HAP-1 (cell line): Measurements from ENCODE around the gene PLCG2.
"Not testable (repeated sequence)": the region's sequence is repeated elsewhere in the genome, so short reads cannot be mapped to it uniquely, and the experiment has no call there.

Experiments used
- DNase-seq, 2 experiments: peaks; one replicate each; pipeline ENCODE4 v3.0.0-alpha.2; 2016 to 2020; ENCODE audit warnings: low spot score in 2 of 2
- H3K27me3 ChIP-seq: fragments of 250-450 bp; sonication (Bioruptor Pico); 2 replicates; pipeline ENCODE4 v1.5.1; 2020; ENCODE audit warnings: low read depth, mild to moderate bottlenecking, moderate library complexity
- H3K36me3 ChIP-seq: fragments of 250-450 bp; sonication (Bioruptor Pico); replicated peaks from 2 replicates; pipeline ENCODE4 v1.5.1; 2020; ENCODE audit warnings: mild to moderate bottlenecking
- H3K4me1 ChIP-seq: fragments of 250-450 bp; sonication (Bioruptor Pico); 2 replicates; pipeline ENCODE4 v1.5.1; 2020; ENCODE audit warnings: mild to moderate bottlenecking
- H3K4me3 ChIP-seq: fragments of 250-450 bp; sonication (Bioruptor Pico); 2 replicates; pipeline ENCODE4 v1.5.1; 2020; ENCODE audit warnings: mild to moderate bottlenecking, moderate library complexity
- H3K9me3 ChIP-seq: fragments of 250-450 bp; sonication (Bioruptor Pico); 2 replicates; pipeline ENCODE4 v1.5.1; 2020; ENCODE audit warnings: mild to moderate bottlenecking, moderate library complexity
- in situ Hi-C: fragments of 300-500 bp; cut with MboI; formaldehyde crosslinking; loops from 3 replicates; pipeline ENCODE4 v1.14.3; 2020; ENCODE audit warnings: low sequenced_read_pairs, inconsistent platforms, mixed read lengths

PLCG2 gene

DNA sequence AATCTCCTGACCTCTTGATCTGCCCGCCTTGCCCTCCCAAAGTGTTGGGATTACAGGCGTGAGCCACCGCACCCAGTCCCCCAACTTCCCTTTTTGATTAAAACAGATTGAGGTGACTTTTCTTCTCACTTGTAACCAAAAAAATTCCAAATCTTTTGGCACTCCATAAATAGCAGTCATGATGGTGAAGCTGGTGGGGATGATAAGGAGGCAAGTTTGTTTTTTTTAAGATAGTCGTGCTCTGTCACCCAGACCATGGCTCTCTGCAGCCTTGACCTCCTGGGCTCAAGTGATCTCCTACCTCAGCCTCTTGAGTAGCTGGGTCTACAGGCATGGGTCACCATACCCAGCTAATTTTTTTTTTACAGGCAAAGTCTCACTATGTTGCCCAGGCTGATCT is 34.7 kb upstream of the PLCG2 start:
- Histone ChIP-seq H3K9me3 (no peaks in the 10 kb centered on the region), H3K4me1 (peaks cover 8% of the 10 kb centered on the region), H3K36me3 (no peaks in the 10 kb centered on the region), H3K4me3 (no peak overlapping the region), H3K27me3 (no peaks in the 10 kb centered on the region)
- DNase-seq, result no peak
- in situ Hi-C loops, result loop anchor here (25.0 kb wide), 1 partner anchor 707 kb away; the partner anchor contains the start of gene ATMIN

GRCh38 chr16:81744911-81745310 is 34.2 kb upstream of the PLCG2 start:
- H3K9me3 ChIP-seq, result no peaks in the 10 kb centered on the region
- in situ Hi-C loops, result loop anchor here (25.0 kb wide), 1 partner anchor 708 kb away; the partner anchor contains the start of gene ATMIN
- no peaks in the 10 kb centered on the region for H3K36me3 ChIP-seq
- no peak for DNase-seq
- no peaks in the 10 kb centered on the region for H3K27me3 ChIP-seq
- no peak overlapping the region for H3K4me3 ChIP-seq
- peaks cover 8% of the 10 kb centered on the region for H3K4me1 ChIP-seq

DNA sequence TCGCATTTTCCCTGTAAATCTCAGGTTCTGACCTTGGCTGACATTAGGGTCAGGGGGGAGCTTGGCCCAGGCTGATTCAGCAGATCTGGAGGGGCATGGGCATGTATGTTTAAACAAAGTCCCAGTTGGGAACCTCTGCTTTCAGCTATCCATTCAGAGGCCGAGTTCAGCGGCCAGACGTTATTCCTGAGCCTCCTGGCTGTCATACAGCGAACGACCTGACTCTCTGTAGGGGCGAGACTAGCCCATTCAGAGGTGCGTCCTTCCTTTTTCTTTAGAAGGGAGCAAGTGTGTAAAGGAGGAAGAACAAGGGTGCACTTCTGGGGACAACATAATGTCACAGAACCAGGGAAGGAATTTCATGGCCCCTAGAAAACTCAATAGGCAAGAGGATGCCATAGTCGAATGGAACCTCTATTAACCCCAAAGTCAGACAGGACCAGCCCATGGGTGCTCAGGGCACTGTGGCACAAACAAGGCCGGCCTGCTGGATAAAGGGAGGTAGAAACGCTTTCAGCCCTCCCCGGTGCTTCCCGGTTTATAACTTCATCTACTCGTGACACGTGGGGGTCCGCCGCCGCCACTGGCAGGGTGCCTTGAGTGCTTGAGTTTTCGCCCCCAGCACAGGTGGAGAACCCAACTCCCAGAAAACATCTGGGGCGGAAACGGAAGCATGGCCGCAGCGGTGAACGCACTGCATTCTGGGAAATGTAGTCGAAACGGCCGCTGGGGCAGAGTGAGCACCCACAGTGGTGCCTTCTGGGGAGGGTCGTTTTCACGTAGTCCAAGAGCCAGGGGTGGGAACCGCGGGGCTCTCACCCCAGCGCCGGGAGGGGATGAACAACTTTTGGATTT is 33.2 kb upstream of the PLCG2 start:
- in situ Hi-C loops, result loop anchor here (25.0 kb wide), 1 partner anchor 709 kb away; the partner anchor contains the start of gene ATMIN
- peak; percentile 52 to 83 for DNase-seq
- peak overlapping the region; percentile 32 for H3K4me3 ChIP-seq
- H3K4me1 ChIP-seq, result peaks cover 8% of the 10 kb centered on the region
- H3K9me3 ChIP-seq, result no peaks in the 10 kb centered on the region
- H3K27me3 ChIP-seq, result no peaks in the 10 kb centered on the region
- no peaks in the 10 kb centered on the region for H3K36me3 ChIP-seq

DNA sequence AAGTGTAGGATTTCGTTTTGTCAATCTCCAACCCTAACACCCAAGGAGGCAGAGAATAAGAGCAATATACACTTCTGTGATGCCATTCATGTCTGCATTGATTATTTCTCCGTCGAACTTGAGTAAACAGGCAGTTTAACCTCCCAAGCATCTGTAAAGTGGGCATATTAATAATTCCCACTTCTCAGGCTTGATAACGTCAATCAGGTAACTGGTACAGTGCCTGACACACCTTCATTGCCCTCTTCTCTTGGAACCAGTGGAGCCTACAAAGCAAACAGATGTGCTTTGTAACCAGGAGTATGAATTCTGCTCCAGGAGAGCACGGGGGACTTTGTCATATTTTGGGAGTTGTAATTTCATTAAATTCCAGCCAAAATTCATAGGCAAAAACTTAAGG is 32.5 kb upstream of the PLCG2 start:
- DNase-seq, result no peak
- in situ Hi-C loops, result loop anchor here (25.0 kb wide), 1 partner anchor 709 kb away; the partner anchor contains the start of gene ATMIN
- H3K27me3 ChIP-seq, result no peaks in the 10 kb centered on the region
- no peaks in the 10 kb centered on the region for H3K9me3 ChIP-seq
- peak overlapping the region; percentile 32 for H3K4me3 ChIP-seq
- no peaks in the 10 kb centered on the region for H3K36me3 ChIP-seq
- H3K4me1 ChIP-seq, result peaks cover 8% of the 10 kb centered on the region

DNA sequence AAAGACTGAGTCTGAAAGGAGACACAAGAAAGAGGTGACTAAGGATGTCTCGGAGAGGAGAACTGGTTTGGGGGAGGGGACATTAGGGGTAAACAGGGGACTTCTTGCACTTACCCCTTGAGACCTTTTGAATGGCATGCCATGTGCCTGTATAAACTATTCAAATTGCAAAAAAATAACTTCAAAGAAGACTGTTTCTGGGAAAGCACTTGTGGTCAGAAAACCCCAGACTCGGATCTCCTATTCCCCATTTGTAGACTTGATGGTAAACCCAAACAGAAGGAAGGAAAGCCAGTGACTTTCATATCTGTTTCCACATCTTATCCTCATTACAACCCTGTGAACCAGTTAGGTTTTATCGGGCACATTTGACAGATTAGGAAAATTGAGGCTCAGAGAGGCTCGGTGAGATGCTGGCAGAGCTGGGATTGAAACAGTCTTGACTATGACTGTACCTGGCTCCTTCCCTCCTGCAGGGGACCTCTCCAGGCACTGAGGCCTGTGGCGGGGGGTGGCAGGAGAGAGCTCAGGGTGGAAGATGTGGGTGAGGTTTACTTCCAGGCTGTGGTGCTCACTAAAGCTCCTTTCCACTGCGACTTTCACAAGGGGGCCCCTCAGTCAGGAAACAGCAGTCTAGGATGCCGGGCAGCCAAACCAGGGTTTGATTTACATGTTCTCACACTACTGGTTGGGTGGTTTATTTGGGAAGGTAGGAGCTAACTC is 30.5 kb upstream of the PLCG2 start:
- Histone ChIP-seq H3K27me3 (no peaks in the 10 kb centered on the region), H3K9me3 (no peaks in the 10 kb centered on the region), H3K4me3 (no peak overlapping the region), H3K36me3 (no peaks in the 10 kb centered on the region), H3K4me1 (peaks cover 8% of the 10 kb centered on the region)
- DNase-seq, result no peak
- in situ Hi-C loops, result loop anchor here (25.0 kb wide), 1 partner anchor 711 kb away; the partner anchor contains the start of gene ATMIN

- in situ Hi-C loops, result no loop called here
- Histone ChIP-seq H3K36me3 (no peaks in the 10 kb centered on the region), H3K4me1 (no peaks in the 10 kb centered on the region; the same call in 1 of the 2 replicates), H3K9me3 (no peaks in the 10 kb centered on the region), H3K4me3 (no peak overlapping the region), H3K27me3 (no peaks in the 10 kb centered on the region)
- DNase-seq, result no peak
These were observed 26.7 kb upstream of the PLCG2 start for GRCh38 chr16:81752225-81752875.

DNA sequence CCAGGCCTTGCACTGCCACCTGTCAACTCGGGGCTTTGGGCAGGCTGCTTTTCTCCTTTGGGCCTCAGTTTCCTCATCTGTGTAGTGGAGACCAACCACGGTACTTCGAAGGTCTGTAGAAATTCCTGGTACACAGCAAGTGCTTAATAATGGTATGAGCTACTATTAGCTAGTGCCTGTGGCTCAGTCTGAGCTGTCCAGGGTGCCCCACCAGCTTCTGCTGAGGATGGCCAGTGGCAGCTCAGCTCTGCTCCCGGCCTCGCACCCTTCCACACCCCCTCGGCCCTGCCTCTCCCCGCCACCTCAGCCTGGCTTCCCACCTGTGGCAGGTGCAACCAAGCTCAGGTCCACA is 26.2 kb upstream of the PLCG2 start:
- H3K36me3 ChIP-seq, result no peaks in the 10 kb centered on the region
- H3K9me3 ChIP-seq, result no peaks in the 10 kb centered on the region
- no peak overlapping the region for H3K4me3 ChIP-seq
- H3K27me3 ChIP-seq, result no peaks in the 10 kb centered on the region
- no peaks in the 10 kb centered on the region; the same call in 1 of the 2 replicates for H3K4me1 ChIP-seq
- in situ Hi-C loops, result no loop called here
- DNase-seq, result no peak

- in situ Hi-C loops, result no loop called here
- Histone ChIP-seq H3K27me3 (no peaks in the 10 kb centered on the region), H3K4me1 (no peaks in the 10 kb centered on the region; the same call in 1 of the 2 replicates)
These were observed 24.2 kb upstream of the PLCG2 start for GRCh38 chr16:81754858-81755257.

GRCh38 chr16:81755915-81756614 is 23.0 kb upstream of the PLCG2 start:
- no peaks in the 10 kb centered on the region; the same call in 1 of the 2 replicates for H3K4me1 ChIP-seq
- H3K36me3 ChIP-seq, result no peaks in the 10 kb centered on the region
- H3K9me3 ChIP-seq, result no peaks in the 10 kb centered on the region
- H3K4me3 ChIP-seq, result no peak overlapping the region
- in situ Hi-C loops, result no loop called here
- H3K27me3 ChIP-seq, result no peaks in the 10 kb centered on the region
- DNase-seq, result no peak

More at GRCh38 chr16:81754858-81755257, 24.2 kb upstream of the PLCG2 start:
- Histone ChIP-seq H3K36me3 (no peaks in the 10 kb centered on the region), H3K9me3 (no peaks in the 10 kb centered on the region), H3K4me3 (no peak overlapping the region)
- DNase-seq, result no peak

DNA sequence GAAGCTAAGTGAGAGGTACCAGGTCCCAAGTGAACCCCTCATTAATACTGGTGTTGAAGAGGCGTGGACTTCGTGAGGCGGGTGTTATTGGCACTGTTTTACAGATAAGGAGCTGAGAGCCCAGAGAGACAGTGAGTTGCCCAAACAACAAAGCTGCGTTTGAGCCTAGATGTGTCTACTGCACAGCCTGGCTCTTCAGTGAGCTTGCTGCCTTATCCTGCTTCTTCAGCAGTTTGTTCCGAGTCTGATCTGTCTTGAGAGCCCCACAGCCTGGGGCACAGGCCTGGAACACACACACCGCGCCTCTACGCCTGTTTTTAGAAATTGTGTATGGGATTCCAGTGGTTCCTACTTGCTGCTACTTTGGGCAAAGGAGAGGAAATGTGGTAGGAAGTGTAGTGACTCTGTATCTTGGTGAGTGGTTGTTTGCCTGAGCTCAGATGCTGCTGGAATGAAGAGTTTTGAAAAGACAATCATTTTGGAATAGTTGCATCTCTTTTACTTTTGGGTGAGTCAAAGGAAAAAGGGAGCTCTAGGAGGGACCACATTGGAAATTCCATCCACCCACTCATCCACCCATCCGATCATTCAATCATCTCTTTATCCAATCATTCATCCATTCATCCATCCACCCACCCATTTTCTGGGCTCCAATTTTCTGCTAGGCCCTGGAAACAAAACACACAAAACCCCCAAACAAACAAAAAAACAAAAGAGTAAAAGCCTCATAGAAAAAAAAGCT is 22.3 kb upstream of the PLCG2 start:
- Histone ChIP-seq H3K9me3 (no peaks in the 10 kb centered on the region), H3K36me3 (no peaks in the 10 kb centered on the region), H3K4me3 (no peak overlapping the region), H3K27me3 (no peaks in the 10 kb centered on the region), H3K4me1 (no peaks in the 10 kb centered on the region)
- in situ Hi-C loops, result no loop called here
- DNase-seq, result no peak

- no peak overlapping the region for H3K4me3 ChIP-seq
- H3K36me3 ChIP-seq, result no peaks in the 10 kb centered on the region
- in situ Hi-C loops, result no loop called here
- no peaks in the 10 kb centered on the region for H3K4me1 ChIP-seq
- no peaks in the 10 kb centered on the region for H3K27me3 ChIP-seq
- no peaks in the 10 kb centered on the region for H3K9me3 ChIP-seq
- no peak for DNase-seq
These were observed 20.7 kb upstream of the PLCG2 start for GRCh38 chr16:81758376-81758775.

- in situ Hi-C loops, DNase-seq, H3K4me1 ChIP-seq, H3K27me3 ChIP-seq, H3K9me3 ChIP-seq, H3K36me3 ChIP-seq, H3K4me3 ChIP-seq: not testable (repeated sequence)
These were observed 16.8 kb upstream of the PLCG2 start for GRCh38 chr16:81762322-81762721.
